ENCODE data around the gene MAPK8. TPM values are rescaled to one million over a fixed set of nuclear protein-coding genes. Genes with fewer than 3 reads are reported as not detected.

Gene MAPK8
- total and polyA plus RNA-seq, 5 donors, result 9.4 to 35.5 (median 33.6) TPM

- DNase-seq (peak in 1 of 3 donors; percentile 52), ATAC-seq (no peak)
- intact Hi-C loops (cut with DNase I), result no loop called here
- Histone ChIP-seq H3K9me3 (ENCODE audit: control insufficient read depth, low read length) (no peaks in the 10 kb centered on the region), H3K27ac (ENCODE audit: low read length) (no peak overlapping the region), H3K4me1 (ENCODE audit: control insufficient read depth, insufficient read depth, low read length) (no peaks in the 10 kb centered on the region), H3K27me3 (ENCODE audit: control insufficient read depth, insufficient read depth) (no peaks in the 10 kb centered on the region), H3K4me3 (ENCODE audit: low read length) (no peak overlapping the region)
- WGBS, result 93% methylated on average over 43 of the region's 43 CpGs
Measured at GRCh38 chr10:48450741-48451466, 144.4 kb downstream of the MAPK8 start.

DNA sequence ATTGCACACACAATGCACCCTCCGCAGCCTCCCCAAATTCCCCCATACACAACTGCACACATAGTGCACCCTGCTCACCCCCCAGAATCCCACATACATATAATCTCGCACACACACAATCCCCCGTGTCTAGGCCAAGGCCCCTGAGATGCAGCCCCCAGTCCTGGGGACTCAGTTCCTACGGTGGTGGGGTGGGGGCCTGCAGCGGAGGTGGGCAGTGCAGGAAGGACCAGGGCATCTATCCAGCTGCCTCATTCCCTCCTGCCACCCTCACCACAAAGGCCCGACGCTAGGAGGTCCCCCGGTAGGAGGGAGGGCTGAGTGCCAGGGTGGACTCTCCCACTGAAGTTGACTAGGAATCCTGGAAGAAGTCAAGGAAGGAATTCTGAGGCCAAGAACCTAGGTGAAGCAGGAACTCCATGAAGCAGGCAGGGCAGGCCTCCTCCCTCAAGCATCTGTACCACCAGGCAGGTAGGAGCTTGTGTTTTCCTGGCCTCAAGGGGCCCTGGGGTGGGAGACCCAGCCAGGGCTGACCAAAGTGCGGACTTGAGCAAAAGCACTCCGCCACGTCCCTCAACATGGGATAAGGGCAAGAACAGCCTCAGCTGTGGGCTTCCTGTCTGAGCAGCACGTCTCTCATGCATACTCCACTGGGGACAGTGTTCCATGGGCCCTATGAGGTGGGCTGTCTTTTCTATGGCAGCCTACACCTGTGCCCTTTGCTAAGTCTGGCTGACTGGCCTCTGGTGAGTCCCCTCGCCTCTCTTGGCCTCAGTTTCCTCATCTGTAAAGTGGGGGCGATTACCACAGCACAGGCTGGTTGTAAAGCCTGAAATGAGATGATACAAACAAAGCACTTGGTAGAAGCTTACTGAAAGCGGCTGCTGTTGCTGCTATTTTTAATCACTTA lies 145.7 kb downstream of the MAPK8 start:
- peak in 1 of 3 donors; percentile 8 for DNase-seq
- H3K27me3 ChIP-seq (ENCODE audit: control insufficient read depth, insufficient read depth), result no peaks in the 10 kb centered on the region
- WGBS, result 81% methylated on average over 15 of the region's 15 CpGs

GRCh38 chr10:48452879-48453412 lies 146.5 kb downstream of the MAPK8 start:
- no peak overlapping the region for H3K4me3 ChIP-seq (ENCODE audit: low read length)
- ATAC-seq, result no peak
- intact Hi-C loops (cut with DNase I), result no loop called here
- H3K4me1 ChIP-seq (ENCODE audit: control insufficient read depth, insufficient read depth, low read length), result peaks cover 6% of the 10 kb centered on the region
- no peaks in the 10 kb centered on the region for H3K27me3 ChIP-seq (ENCODE audit: control insufficient read depth, insufficient read depth)
- no peak overlapping the region for H3K27ac ChIP-seq (ENCODE audit: low read length)
- H3K9me3 ChIP-seq (ENCODE audit: control insufficient read depth, low read length), result no peaks in the 10 kb centered on the region
- 91% methylated on average over 6 of the region's 6 CpGs for WGBS
- peak in 1 of 3 donors; percentile 26 for DNase-seq

More for the DNA sequence above, 145.7 kb downstream of the MAPK8 start:
- Histone ChIP-seq H3K9me3 (ENCODE audit: control insufficient read depth, low read length) (no peaks in the 10 kb centered on the region), H3K4me3 (ENCODE audit: low read length) (no peak overlapping the region), H3K4me1 (ENCODE audit: control insufficient read depth, insufficient read depth, low read length) (peaks cover 6% of the 10 kb centered on the region), H3K27ac (ENCODE audit: low read length) (no peak overlapping the region)
- intact Hi-C loops (cut with DNase I), result no loop called here
- no peak for ATAC-seq

DNA sequence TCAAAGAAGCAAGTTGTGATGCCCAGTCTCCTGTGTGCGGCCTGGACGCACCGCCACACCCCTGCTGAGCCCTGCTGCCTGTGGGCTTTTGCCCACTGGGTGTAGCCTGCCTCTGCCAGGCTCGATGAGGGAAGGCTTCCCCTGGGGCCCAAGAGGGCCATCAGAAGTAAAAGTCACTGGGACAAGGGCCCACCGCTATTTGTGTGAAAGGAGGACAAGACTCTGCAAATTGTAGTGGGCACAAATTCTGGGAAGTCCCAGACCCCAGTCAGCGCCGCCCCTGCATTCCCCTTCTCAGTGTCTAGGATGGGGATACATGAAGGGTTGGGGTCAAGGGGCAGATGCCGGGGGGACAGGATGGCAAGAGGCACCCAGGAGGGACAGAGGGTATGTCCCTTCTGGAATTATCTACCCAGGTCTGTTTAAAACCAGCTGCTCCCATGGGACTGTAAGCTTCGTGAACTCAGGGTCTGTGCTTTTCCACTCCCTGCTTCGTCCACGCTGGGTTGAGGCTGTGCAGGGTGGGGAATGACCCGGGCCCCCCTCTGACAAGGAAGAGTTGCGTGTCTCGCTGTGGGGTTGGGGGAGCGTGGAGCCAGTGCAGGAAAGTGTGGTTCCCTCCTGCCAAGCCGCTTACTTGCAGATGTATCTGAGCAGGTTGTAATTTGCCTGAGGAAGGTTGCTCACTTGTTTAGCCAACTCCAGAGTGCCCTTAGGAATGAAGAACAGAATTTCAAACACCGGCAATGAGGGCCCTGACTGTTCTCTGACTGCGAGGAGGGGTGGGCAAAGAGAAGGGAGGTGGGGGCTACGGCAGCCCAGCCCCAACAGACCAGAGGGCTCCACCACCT lies 147.2 kb downstream of the MAPK8 start:
- Histone ChIP-seq H3K4me3 (ENCODE audit: low read length) (no peak overlapping the region), H3K9me3 (ENCODE audit: control insufficient read depth, low read length) (no peaks in the 10 kb centered on the region), H3K27me3 (ENCODE audit: control insufficient read depth, insufficient read depth) (no peaks in the 10 kb centered on the region), H3K27ac (ENCODE audit: low read length) (no peak overlapping the region), H3K4me1 (ENCODE audit: control insufficient read depth, insufficient read depth, low read length) (peaks cover 6% of the 10 kb centered on the region)
- WGBS, result 87% methylated on average over 19 of the region's 19 CpGs
- DNase-seq (peak in 1 of 3 donors; percentile 20), ATAC-seq (no peak)
- intact Hi-C loops (cut with DNase I), result no loop called here

GRCh38 chr10:48454302-48455054 lies 148.0 kb downstream of the MAPK8 start:
- Histone ChIP-seq H3K4me3 (ENCODE audit: low read length) (no peak overlapping the region), H3K4me1 (ENCODE audit: control insufficient read depth, insufficient read depth, low read length) (peaks cover 6% of the 10 kb centered on the region), H3K27ac (ENCODE audit: low read length) (no peak overlapping the region), H3K9me3 (ENCODE audit: control insufficient read depth, low read length) (no peaks in the 10 kb centered on the region), H3K27me3 (ENCODE audit: control insufficient read depth, insufficient read depth) (no peaks in the 10 kb centered on the region)
- DNase-seq (peak in 1 of 3 donors; percentile 41), ATAC-seq (no peak)
- 66% methylated on average over 12 of the region's 12 CpGs for WGBS
- intact Hi-C loops (cut with DNase I), result no loop called here

GRCh38 chr10:48455055-48455391 lies 148.5 kb downstream of the MAPK8 start:
- no peak overlapping the region for H3K27ac ChIP-seq (ENCODE audit: low read length)
- peak in 1 of 3 donors; percentile 32 for DNase-seq

GRCh38 chr10:48455392-48456151 lies 149.1 kb downstream of the MAPK8 start:
- intact Hi-C loops (cut with DNase I), result no loop called here
- no peak overlapping the region for H3K27ac ChIP-seq (ENCODE audit: low read length)
- peaks cover 6% of the 10 kb centered on the region for H3K4me1 ChIP-seq (ENCODE audit: control insufficient read depth, insufficient read depth, low read length)
- no peak for ATAC-seq
- H3K27me3 ChIP-seq (ENCODE audit: control insufficient read depth, insufficient read depth), result no peaks in the 10 kb centered on the region
- no peak overlapping the region for H3K4me3 ChIP-seq (ENCODE audit: low read length)
- peak in 1 of 3 donors; percentile 41 for DNase-seq
- 96% methylated on average over 15 of the region's 15 CpGs for WGBS
- H3K9me3 ChIP-seq (ENCODE audit: control insufficient read depth, low read length), result no peaks in the 10 kb centered on the region

More at GRCh38 chr10:48455055-48455391, 148.5 kb downstream of the MAPK8 start:
- no peaks in the 10 kb centered on the region for H3K27me3 ChIP-seq (ENCODE audit: control insufficient read depth, insufficient read depth)
- ATAC-seq, result no peak
- H3K4me3 ChIP-seq (ENCODE audit: low read length), result no peak overlapping the region
- no peaks in the 10 kb centered on the region for H3K9me3 ChIP-seq (ENCODE audit: control insufficient read depth, low read length)
- 94% methylated on average over 11 of the region's 11 CpGs for WGBS
- intact Hi-C loops (cut with DNase I), result no loop called here
- H3K4me1 ChIP-seq (ENCODE audit: control insufficient read depth, insufficient read depth, low read length), result peaks cover 6% of the 10 kb centered on the region

GRCh38 chr10:48456361-48456804 lies 149.9 kb downstream of the MAPK8 start:
- Histone ChIP-seq H3K27me3 (ENCODE audit: control insufficient read depth, insufficient read depth) (no peaks in the 10 kb centered on the region), H3K27ac (ENCODE audit: low read length) (no peak overlapping the region), H3K4me1 (ENCODE audit: control insufficient read depth, insufficient read depth, low read length) (peaks cover 6% of the 10 kb centered on the region), H3K4me3 (ENCODE audit: low read length) (no peak overlapping the region), H3K9me3 (ENCODE audit: control insufficient read depth, low read length) (no peaks in the 10 kb centered on the region)
- intact Hi-C loops (cut with DNase I), result no loop called here
- ATAC-seq (peak in 1 of 2 donors; percentile 55), DNase-seq (peak; percentile 49 to 89 (median 86))
- WGBS, result 8% methylated on average over 9 of the region's 9 CpGs

GRCh38 chr10:48456808-48457761 lies 150.6 kb downstream of the MAPK8 start:
- no peak for ATAC-seq

More at GRCh38 chr10:48456808-48457761, 150.6 kb downstream of the MAPK8 start:
- 73% methylated on average over 24 of the region's 24 CpGs for WGBS
- Histone ChIP-seq H3K4me1 (ENCODE audit: control insufficient read depth, insufficient read depth, low read length) (peaks cover 6% of the 10 kb centered on the region), H3K27me3 (ENCODE audit: control insufficient read depth, insufficient read depth) (no peaks in the 10 kb centered on the region), H3K27ac (ENCODE audit: low read length) (no peak overlapping the region), H3K9me3 (ENCODE audit: control insufficient read depth, low read length) (no peaks in the 10 kb centered on the region), H3K4me3 (ENCODE audit: low read length) (no peak overlapping the region)
- DNase-seq, result peak in 1 of 3 donors; percentile 40
- intact Hi-C loops (cut with DNase I), result no loop called here
